Neural cell (in vitro differentiated cells): ENCODE data around the gene ZBTB5. TPM values are rescaled to one million over a fixed set of nuclear protein-coding genes. Genes with fewer than 3 reads are reported as not detected.

Source experiments
- H2AFZ ChIP-seq: fragments of 200-600, 300-800 bp; sonication (generic), shearing (Covaris generic); 2 replicates; pipeline ENCODE4 v1.6.0; 2014; ENCODE audit warnings: low read depth, mild to moderate bottlenecking, antibody characterized with exemption, low read length, moderate library complexity
- H3F3A ChIP-seq: fragments of 200-600 bp; shearing (Covaris generic); 2 replicates; pipeline ENCODE4 v1.6.1; 2016; ENCODE audit warnings: mild to moderate bottlenecking, moderate library complexity, mixed read lengths, antibody characterized with exemption, low read length; ENCODE audit not compliant: insufficient read depth, poor library complexity, severe bottlenecking
- H3K27ac ChIP-seq: fragments of 200-600, 300-800 bp; sonication (generic), shearing (Covaris generic); 2 replicates; pipeline ENCODE4 v1.5.1; 2014; ENCODE audit warnings: mild to moderate bottlenecking, low read length, moderate library complexity
- H3K27me3 ChIP-seq: fragments of 300-800, 200-600 bp; sonication (generic), shearing (Covaris generic); 2 replicates; pipeline ENCODE4 v1.6.0; 2014; ENCODE audit warnings: mild to moderate bottlenecking, low read depth, low read length, moderate library complexity; ENCODE audit not compliant: insufficient read depth
- H3K36me3 ChIP-seq: fragments of 300-800, 200-600 bp; sonication (generic), shearing (Covaris generic); 2 replicates; pipeline ENCODE4 v1.5.1; 2014; ENCODE audit warnings: mild to moderate bottlenecking, antibody characterized with exemption, low read length, moderate library complexity; ENCODE audit not compliant: insufficient read depth
- H3K4me2 ChIP-seq: fragments of 300-800, 200-600 bp; sonication (generic), shearing (Covaris generic); 2 replicates; pipeline ENCODE4 v1.6.0; 2014; ENCODE audit warnings: mild to moderate bottlenecking, low read length
- H3K4me3 ChIP-seq: fragments of 300-800, 200-600 bp; sonication (generic), shearing (Covaris generic); 2 replicates; pipeline ENCODE4 v1.5.1; 2014; ENCODE audit warnings: mild to moderate bottlenecking, low read length, moderate library complexity
- H3K79me2 ChIP-seq: fragments of 200-600 bp; shearing (Covaris generic); replicated peaks from 2 replicates; pipeline ENCODE4 v1.6.0; 2014; ENCODE audit warnings: mild to moderate bottlenecking, low read length, moderate library complexity; ENCODE audit not compliant: insufficient read depth
- H3K9ac ChIP-seq: fragments of 300-800, 200-600 bp; sonication (generic), shearing (Covaris generic); 2 replicates; pipeline ENCODE4 v1.6.1; 2016; ENCODE audit warnings: mild to moderate bottlenecking, low read length, mixed read lengths
- H3K9me2 ChIP-seq: fragments of 200-600 bp; shearing (Covaris generic); 2 replicates; pipeline ENCODE4 v1.6.1; 2016; ENCODE audit warnings: mild to moderate bottlenecking, low read length, mixed read lengths; ENCODE audit not compliant: insufficient read depth
- H3K9me3 ChIP-seq: fragments of 200-600, 300-800 bp; sonication (generic), shearing (Covaris generic); 2 replicates; pipeline ENCODE4 v1.6.1; 2016; ENCODE audit warnings: mild to moderate bottlenecking, mixed run types, low read length, moderate library complexity, mixed read lengths
- H4K20me1 ChIP-seq: fragments of 200-600 bp; shearing (Covaris generic); 2 replicates; pipeline ENCODE4 v1.6.1; 2016; ENCODE audit warnings: mild to moderate bottlenecking, mixed run types; ENCODE audit not compliant: insufficient read depth
- CTCF ChIP-seq: fragments of 450-650 bp; IDR thresholded peaks from 2 replicates; pipeline ENCODE4 v1.5.1; 2014; ENCODE audit warnings: antibody characterized with exemption, mild to moderate bottlenecking, moderate library complexity; ENCODE audit not compliant: poor library complexity, severe bottlenecking
- EP300 ChIP-seq: fragments of 450-650 bp; conservative IDR thresholded peaks from 2 replicates; pipeline ENCODE4 v1.6.1; 2014; ENCODE audit warnings: antibody characterized with exemption, mild to moderate bottlenecking, moderate library complexity; ENCODE audit not compliant: poor library complexity, severe bottlenecking
- EZH2 ChIP-seq: fragments of 200-600, 300-800 bp; shearing (Covaris generic), sonication (generic); IDR thresholded peaks from 2 replicates; pipeline ENCODE4 v1.6.1; 2014; ENCODE audit warnings: antibody characterized with exemption, low read length, borderline replicate concordance, mild to moderate bottlenecking; ENCODE audit not compliant: insufficient read depth, poor library complexity, severe bottlenecking
- MXI1 ChIP-seq: fragments of 450-650 bp; conservative IDR thresholded peaks from 2 replicates; pipeline ENCODE4 v1.6.1; 2014; ENCODE audit warnings: antibody characterized with exemption, mild to moderate bottlenecking; ENCODE audit not compliant: poor library complexity, severe bottlenecking
- POLR2AphosphoS5 ChIP-seq: IDR thresholded peaks from 2 replicates; pipeline ENCODE4 v1.6.1; 2012
- RAD21 ChIP-seq: fragments of 450-650 bp; conservative IDR thresholded peaks from 2 replicates; pipeline ENCODE4 v1.6.1; 2014; ENCODE audit warnings: antibody characterized with exemption, mild to moderate bottlenecking, moderate library complexity
- SMC3 ChIP-seq: fragments of 450-650 bp; conservative IDR thresholded peaks from 2 replicates; pipeline ENCODE4 v1.6.1; 2014; ENCODE audit warnings: antibody characterized with exemption, mild to moderate bottlenecking, moderate library complexity; ENCODE audit not compliant: poor library complexity
- TAF1 ChIP-seq: IDR thresholded peaks from 2 replicates; pipeline ENCODE4 v1.6.1; 2012; ENCODE audit warnings: low read depth
- polyA plus RNA-seq: library from polyadenylated mRNA; depleted of rRNA; stranded (reverse); fragments of >200 nt; gene quantifications from 2 replicates; pipeline ENCODE4 v1.2.3, GENCODE V29; 2014
- TF ChIP-seq, protein P1 (sequence below): IDR thresholded peaks from 2 replicates; pipeline ENCODE4 v1.6.1; 2012; ENCODE audit warnings: borderline replicate concordance

ZBTB5 gene
- polyA plus RNA-seq, 1 donor from 2014 or later: 21.0 TPM

DNA sequence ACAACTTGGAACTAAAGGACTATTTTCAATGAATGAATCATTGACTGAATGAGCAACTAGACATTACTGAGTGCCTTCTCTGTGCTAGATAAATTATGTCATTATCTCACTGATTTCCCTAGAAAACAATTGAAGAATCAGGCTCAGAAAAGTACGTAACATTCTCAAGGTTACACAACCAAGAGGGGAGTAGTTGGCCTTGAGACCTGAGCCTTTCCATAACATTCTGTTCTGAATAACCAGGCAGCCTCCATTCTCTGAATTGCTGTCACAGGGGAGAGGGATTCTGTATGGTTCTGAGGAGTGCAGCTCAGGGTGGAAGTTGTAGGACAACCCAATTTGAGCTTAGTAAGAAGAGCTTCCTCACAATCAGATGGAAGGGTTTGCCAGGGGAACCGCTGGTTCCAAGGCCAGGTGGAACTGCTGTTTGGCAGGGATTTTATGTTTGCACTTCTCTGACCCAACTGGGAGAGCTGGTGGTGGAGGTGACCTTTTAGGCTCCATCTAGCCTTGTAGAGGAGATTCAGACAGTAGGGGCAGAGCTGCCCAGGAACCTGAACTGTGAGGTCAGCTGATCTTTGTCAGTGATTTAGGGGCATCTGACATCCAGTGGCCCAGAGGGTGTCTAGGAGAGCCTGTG is 36.8 kb upstream of the ZBTB5 start:
- TF ChIP-seq CTCF (no peak), EZH2 (no peak), EP300 (no peak), MXI1 (no peak), RAD21 (no peak), POLR2AphosphoS5 (no peak), TAF1 (no peak), SMC3 (no peak)
- TF ChIP-seq, protein P1, sequence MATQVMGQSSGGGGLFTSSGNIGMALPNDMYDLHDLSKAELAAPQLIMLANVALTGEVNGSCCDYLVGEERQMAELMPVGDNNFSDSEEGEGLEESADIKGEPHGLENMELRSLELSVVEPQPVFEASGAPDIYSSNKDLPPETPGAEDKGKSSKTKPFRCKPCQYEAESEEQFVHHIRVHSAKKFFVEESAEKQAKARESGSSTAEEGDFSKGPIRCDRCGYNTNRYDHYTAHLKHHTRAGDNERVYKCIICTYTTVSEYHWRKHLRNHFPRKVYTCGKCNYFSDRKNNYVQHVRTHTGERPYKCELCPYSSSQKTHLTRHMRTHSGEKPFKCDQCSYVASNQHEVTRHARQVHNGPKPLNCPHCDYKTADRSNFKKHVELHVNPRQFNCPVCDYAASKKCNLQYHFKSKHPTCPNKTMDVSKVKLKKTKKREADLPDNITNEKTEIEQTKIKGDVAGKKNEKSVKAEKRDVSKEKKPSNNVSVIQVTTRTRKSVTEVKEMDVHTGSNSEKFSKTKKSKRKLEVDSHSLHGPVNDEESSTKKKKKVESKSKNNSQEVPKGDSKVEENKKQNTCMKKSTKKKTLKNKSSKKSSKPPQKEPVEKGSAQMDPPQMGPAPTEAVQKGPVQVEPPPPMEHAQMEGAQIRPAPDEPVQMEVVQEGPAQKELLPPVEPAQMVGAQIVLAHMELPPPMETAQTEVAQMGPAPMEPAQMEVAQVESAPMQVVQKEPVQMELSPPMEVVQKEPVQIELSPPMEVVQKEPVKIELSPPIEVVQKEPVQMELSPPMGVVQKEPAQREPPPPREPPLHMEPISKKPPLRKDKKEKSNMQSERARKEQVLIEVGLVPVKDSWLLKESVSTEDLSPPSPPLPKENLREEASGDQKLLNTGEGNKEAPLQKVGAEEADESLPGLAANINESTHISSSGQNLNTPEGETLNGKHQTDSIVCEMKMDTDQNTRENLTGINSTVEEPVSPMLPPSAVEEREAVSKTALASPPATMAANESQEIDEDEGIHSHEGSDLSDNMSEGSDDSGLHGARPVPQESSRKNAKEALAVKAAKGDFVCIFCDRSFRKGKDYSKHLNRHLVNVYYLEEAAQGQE: no peak
- Histone ChIP-seq H4K20me1 (no peaks in the 10 kb centered on the region), H3K36me3 (peaks cover 4% of the 10 kb centered on the region)

DNA sequence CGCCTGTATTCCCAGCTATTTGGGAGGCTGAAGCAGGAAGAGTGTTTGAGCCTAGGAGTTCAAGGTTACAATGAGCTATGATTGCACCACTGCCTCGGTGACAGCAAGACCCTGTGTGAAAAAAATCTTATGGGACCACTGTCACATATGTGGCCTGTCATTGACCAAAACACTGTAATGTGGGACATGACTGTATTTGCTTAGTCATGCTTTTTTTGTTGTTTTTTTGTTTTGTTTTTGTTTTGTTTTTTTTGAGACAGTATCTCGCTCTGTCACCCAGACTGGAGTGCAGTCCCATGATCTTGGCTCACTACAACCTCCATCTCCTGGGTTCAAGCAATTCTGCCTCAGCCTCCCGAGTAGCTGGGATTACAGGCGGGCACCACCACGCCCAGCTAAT is 34.0 kb upstream of the ZBTB5 start:
- H3K27me3 ChIP-seq: no peaks in the 10 kb centered on the region
- H3K9me3 ChIP-seq: no peaks in the 10 kb centered on the region
- TF ChIP-seq EP300: no peak
- H4K20me1 ChIP-seq: no peaks in the 10 kb centered on the region
- no peak overlapping the region for H3K27ac ChIP-seq
- no peak overlapping the region for H2AFZ ChIP-seq
- H3K36me3 ChIP-seq: no peaks in the 10 kb centered on the region
- no peaks in the 10 kb centered on the region for H3K79me2 ChIP-seq
- no peak overlapping the region for H3K4me3 ChIP-seq
- no peaks in the 10 kb centered on the region for H3F3A ChIP-seq
- H3K4me2 ChIP-seq: no peak overlapping the region
- no peaks in the 10 kb centered on the region for H3K9me2 ChIP-seq
- H3K9ac ChIP-seq: no peak overlapping the region

More for the DNA sequence above, 36.8 kb upstream of the ZBTB5 start:
- no peaks in the 10 kb centered on the region for H3K79me2 ChIP-seq
- H3K27ac ChIP-seq: no peak overlapping the region
- no peaks in the 10 kb centered on the region for H3K9me3 ChIP-seq
- H3K4me2 ChIP-seq: no peak overlapping the region
- no peaks in the 10 kb centered on the region for H3K9me2 ChIP-seq
- no peaks in the 10 kb centered on the region for H3K27me3 ChIP-seq
- no peaks in the 10 kb centered on the region for H3F3A ChIP-seq
- no peak overlapping the region for H3K9ac ChIP-seq
- no peak overlapping the region for H3K4me3 ChIP-seq
- no peak overlapping the region for H2AFZ ChIP-seq
